RCC 7860 (cell line): ENCODE results near the gene CNOT10.

Source experiments
- DNase-seq: peaks from one replicate; pipeline ENCODE4 v3.0.0-alpha.2; 2015; ENCODE audit warnings: low spot score
- FAIRE-seq: peaks from 2 replicates; lab custom pipeline; 2012; peaks lifted over from hg19 to GRCh38; lab: Jason Lieb, UNC

The CNOT10 gene

DNA sequence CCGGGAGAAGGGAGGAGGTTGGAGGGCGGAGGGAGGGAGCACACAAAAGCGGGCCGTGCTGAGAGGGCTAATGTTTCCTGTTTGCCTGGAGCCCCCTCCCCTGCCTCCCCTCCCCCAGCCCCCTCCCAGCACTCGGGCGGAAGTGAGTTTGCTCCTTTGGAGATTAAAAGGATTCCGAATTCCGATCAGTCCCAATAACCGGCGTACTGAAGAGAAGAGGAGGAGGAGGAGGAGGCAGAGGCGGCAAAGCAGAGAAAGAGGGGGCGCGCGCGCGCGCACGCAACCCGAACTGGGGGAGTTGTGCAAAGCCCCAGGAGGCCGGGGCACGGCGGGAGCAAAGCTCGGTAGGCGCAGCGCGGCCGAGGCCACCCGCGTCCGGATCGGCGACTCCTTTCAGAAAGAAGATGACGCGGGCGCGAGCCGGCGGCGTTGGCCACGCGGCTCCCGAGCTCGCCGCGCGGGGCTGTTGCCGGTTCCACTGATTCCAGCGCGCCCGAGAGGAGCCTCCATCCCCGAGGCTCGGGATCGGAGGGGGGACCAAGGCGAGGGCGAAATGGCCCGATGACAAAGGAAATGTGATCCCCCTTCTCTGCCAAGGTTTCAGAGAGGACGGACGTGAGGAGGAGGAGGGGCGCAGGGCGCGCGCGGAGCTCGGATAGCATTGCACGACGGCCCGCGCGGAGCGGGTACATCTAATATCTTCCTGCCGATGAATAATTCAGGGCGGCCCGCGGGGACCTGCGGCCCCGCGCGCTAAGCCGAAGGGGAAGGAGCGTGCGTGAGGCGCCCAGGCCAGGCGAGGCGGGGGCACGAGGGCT, 131.7 kb downstream of the CNOT10 start:
- DNase-seq: no peak
- FAIRE-seq: no peak

- no peak for FAIRE-seq
- no peak for DNase-seq
Measured at GRCh38 chr3:32817257-32817557, 132.2 kb downstream of the CNOT10 start.

DNA sequence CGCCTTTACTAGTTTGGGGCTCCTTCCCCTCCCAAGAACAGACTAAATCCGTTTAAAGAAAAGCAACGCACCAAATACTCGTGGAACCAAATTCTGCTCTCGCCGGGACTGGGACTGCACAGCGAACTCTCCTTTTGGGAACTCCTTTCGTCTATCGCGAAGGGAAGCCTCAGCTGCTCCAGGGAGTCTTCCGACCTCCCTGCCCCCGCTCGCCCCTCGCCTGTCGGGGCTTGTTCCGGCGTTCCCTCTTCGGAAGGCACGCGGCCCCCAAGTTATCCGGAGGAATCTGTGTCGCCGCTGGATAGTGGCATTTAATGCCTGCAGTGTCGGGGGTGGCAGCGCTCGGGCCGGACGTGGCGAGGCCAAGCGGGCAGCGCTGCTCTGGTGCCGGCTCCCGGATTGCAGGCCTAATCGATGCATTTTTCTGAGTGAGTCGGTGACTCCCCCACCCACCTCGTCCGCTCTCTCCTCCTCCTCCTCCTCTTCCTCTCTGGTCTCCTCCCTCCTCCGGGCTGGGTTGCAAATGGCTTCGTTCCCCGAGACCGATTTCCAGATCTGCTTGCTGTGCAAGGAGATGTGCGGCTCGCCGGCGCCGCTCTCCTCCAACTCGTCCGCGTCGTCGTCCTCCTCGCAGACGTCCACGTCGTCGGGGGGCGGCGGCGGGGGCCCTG, 132.7 kb downstream of the CNOT10 start, which contains the start of gene TRIM71:
Gene TRIM71 (plus strand): TSS at position 440 of the 671 bp plus-strand sequence. CDS start 84 bp downstream, at position 524.
- no peak for FAIRE-seq
- no peak for DNase-seq

- DNase-seq: no peak
- FAIRE-seq: no peak
Measured at GRCh38 chr3:32818229-32818969, 133.4 kb downstream of the CNOT10 start.

- no peak for FAIRE-seq
- DNase-seq: no peak
Measured at GRCh38 chr3:32818970-32819511, 134.1 kb downstream of the CNOT10 start.

DNA sequence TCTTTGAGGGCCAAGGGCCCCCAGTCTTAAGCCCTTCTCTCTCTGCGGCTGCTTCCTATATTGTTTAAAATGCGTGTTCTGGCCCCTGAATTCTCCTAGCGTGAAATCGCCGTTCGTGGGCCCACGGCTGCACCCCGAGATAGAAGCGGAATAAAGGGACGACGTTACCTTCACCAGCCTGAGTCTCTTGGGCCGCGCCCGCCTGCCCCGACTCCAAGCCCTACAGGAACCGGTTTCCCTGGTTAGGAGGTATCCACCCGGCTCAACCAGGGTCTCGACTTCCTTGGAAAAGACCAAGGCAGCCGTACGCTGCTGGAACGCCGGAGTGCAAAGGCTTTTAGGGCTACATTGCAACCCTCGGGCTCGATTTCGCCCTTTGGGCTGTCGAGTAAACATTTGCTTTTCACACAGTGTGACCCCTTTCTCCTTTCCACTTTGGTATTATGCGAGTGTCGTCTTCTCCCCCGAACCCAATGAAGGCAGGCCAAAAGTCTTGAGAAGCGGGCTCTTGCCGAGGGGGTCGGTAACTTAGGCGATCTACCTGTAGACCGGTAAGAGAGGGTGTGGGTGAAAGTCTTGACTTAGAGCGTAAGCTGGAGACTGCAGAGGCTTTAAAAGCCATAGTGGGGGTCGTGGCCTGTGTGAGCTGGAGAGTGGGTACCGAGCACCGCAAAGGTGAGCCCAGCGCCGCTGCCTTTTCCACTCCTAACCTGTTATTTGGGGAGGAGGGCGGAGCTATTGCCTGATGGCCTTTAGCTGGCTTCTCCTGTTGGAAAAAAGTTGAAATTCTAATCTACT, 134.8 kb downstream of the CNOT10 start:
- FAIRE-seq: no peak
- DNase-seq: no peak

- no peak for FAIRE-seq
- DNase-seq: no peak
Measured at GRCh38 chr3:32820430-32820829, 135.4 kb downstream of the CNOT10 start.

DNA sequence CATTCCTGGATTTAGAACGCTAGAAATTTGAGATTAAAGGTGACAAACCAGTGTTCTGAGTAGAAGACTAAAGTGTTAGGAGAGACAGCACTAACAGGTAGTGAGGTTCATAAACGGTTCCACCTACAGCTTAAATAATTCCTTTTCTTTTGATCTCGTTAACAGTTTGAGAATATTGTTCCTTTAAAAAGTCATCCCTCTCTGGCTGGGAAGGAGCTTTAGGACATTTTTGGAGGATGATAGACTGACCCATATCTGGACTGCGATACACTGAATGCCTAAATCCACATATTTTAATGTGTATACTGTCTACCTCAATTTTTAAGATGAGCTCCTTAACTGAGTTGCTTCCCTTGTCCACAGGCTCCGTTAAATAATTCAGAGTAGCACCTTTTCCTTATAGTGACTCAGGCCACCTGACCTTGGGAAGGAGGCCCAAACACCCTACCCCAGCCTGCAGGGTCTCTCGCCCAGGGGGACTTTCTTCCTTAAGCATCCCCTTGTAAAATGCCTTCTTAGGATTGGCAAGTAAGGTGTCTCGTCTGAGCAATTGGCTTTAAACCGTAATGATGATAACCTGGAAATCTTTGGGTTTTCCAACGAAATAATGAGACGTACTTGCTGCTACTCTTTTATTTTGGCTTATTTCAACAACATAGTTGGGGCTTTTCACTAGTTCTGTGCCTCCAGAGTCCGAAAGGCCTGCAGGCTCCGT, 136.1 kb downstream of the CNOT10 start:
- FAIRE-seq: no peak
- no peak for DNase-seq

- FAIRE-seq (no peak), DNase-seq (no peak)
Measured at GRCh38 chr3:32821686-32822296, 136.8 kb downstream of the CNOT10 start.

- DNase-seq: no peak
- no peak for FAIRE-seq
Measured at GRCh38 chr3:32822609-32823498, 137.9 kb downstream of the CNOT10 start.
